ENCODE results near the gene SH3RF3.

- TF ChIP-seq POLR2AphosphoS5 (IDR thresholded peaks at IDR 0.05; ENCODE audit: low read depth, low read length) (no peak), KLF6 (CRISPR knock-in tag; IDR thresholded peaks at IDR 0.05) (no peak), ZSCAN29 (CRISPR knock-in tag; conservative IDR thresholded peaks at IDR 0.05) (no peak)
Measured at GRCh38 chr2:109481599-109481998, 352.6 kb downstream of the SH3RF3 start.
